DMS53 treated with DMSO at 0.1 percent for 48 hours (cell line): Measurements from ENCODE around the gene MTMR11.
A peak's percentile ranks its signal among the peaks of the same experiment; 100 is the strongest.
"Not testable (repeated sequence)": the region's sequence is repeated elsewhere in the genome, so short reads cannot be mapped to it uniquely, and the experiment has no call there.

Experiments
- DNase-seq: peaks from one replicate; lab custom pipeline; 2025; ENCODE audit not compliant: unreplicated experiment; lab: John Stamatoyannopoulos, UW

The MTMR11 gene

GRCh38 chr1:149903836-149904491, 32.7 kb downstream of the MTMR11 start:
- DNase-seq: no peak

- peak; percentile 89 for DNase-seq
Observed at GRCh38 chr1:149899460-149900284, 37.0 kb downstream of the MTMR11 start, which contains the start of gene BOLA1. TSS of gene BOLA1 (plus strand) at chr1:149899568. CDS start at chr1:149900060, 492 bp downstream.

GRCh38 chr1:149896575-149896974, 40.1 kb downstream of the MTMR11 start:
- DNase-seq: no peak

- DNase-seq: no peak
Observed at GRCh38 chr1:149888999-149889289, 47.7 kb downstream of the MTMR11 start.

- peak; percentile 76 for DNase-seq
Observed at GRCh38 chr1:149888247-149888998, 48.3 kb downstream of the MTMR11 start.

GRCh38 chr1:149887456-149888246, 49.0 kb downstream of the MTMR11 start:
- peak; percentile 96 for DNase-seq

DNA sequence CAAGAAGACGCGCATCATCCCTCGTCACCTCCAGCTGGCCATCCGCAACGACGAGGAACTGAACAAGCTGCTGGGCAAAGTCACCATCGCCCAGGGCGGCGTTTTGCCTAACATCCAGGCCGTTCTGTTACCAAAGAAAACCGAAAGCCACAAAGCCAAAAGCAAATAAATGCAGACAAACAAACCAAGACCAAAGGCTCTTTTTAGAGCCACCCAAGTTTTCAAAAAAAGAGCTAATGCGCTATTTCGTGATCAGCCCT, 49.6 kb downstream of the MTMR11 start:
- not testable (repeated sequence) for DNase-seq

DNA sequence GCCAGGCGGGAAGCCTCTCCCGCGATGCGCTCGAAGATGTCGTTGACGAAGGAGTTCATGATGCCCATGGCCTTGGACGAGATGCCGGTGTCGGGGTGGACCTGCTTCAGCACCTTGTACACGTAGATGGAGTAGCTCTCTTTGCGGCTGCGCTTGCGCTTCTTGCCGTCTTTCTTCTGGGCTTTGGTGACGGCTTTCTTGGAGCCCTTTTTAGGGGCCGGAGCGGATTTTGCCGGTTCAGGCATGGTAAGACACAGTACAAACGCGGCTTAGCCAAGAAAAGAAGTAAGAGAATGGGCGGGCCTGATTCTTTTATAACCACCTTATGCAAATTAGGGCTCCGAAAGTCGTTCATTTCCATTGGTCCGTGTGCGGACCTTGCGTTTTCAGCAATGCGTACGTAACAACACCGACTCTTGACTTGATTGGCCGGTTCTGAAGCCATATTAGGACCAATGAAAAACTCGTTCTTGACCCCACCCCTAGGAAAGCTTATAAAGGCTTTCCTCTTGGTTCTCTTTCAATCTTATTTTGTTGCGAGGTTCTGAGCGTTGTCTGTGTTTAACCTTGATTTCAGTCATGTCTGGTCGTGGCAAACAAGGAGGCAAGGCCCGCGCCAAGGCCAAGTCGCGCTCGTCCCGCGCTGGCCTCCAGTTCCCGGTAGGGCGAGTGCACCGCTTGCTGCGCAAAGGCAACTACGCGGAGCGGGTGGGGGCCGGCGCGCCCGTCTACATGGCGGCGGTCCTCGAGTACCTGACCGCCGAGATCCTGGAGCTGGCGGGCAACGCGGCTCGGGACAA, 50.1 kb downstream of the MTMR11 start:
- DNase-seq: peak; percentile 97

GRCh38 chr1:149886121-149886395, 50.6 kb downstream of the MTMR11 start:
- not testable (repeated sequence) for DNase-seq

GRCh38 chr1:149885339-149886120, 51.1 kb downstream of the MTMR11 start:
- peak; percentile 93 for DNase-seq

- DNase-seq: peak; percentile 28
Observed at GRCh38 chr1:149884433-149885338, 52.0 kb downstream of the MTMR11 start.

- no peak for DNase-seq
Observed at GRCh38 chr1:149883598-149884247, 53.0 kb downstream of the MTMR11 start.

DNA sequence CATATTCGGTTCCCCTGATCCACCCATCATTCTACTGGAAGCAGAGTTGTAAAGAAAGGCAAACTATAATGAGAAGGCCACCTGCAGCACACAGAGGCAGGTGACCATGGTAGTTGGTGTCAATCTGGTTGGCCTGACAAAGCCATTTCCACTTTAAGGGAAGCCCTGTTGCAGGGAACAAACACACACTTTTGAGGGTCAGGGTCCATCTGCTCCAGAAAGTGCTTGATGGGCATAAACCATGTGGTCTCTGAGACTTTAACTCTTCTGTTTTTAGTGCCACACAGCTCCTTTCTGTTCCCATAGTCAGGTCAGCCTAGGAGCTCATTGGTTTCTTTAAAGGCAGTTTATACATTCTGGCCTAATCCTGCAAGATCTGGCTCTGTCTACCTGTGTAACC, 54.8 kb downstream of the MTMR11 start:
- no peak for DNase-seq

- no peak for DNase-seq
Observed at GRCh38 chr1:149879556-149879955, 57.1 kb downstream of the MTMR11 start.
